ENCODE measurements around the gene RTN4R. TPM values are rescaled to one million over a fixed set of nuclear protein-coding genes. Genes with fewer than 3 reads are reported as not detected.
A peak's percentile ranks its signal among the peaks of the same experiment; 100 is the strongest.
"Not testable (repeated sequence)": the region's sequence is repeated elsewhere in the genome, so short reads cannot be mapped to it uniquely, and the experiment has no call there.

The RTN4R gene
- total RNA-seq, 2 experiments from 2014 or later = 2.3 to 3.1 TPM

DNA sequence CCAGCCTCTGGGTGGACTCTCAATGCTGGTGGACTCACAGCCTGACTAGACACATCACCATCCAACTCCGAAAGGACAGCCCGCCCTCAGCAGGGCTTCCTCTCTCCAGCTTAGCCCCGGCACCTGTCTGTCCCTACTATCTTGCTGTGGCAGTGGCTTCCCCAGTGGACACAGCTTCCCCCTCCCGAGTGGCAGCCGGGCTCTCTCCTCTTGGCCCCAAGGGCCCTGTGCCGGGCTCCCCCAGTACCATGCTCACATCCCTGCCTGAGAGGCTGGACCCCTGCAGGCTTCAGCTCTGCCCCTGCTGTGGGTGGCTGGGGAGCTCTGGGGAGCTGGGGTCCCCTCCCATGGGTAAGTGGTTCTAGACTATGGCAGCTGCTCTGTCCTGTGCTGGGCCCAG lies 42.7 kb upstream of the RTN4R start:
- DNase-seq; H3K27me3 Mint-ChIP-seq; H3K4me1 Mint-ChIP-seq; H3K4me3 Mint-ChIP-seq; H3K36me3 Mint-ChIP-seq (ENCODE audit: low read depth); H3K27ac Mint-ChIP-seq; CTCF ChIA-PET; H3K9me3 Mint-ChIP-seq: not testable (repeated sequence)
- POLR2A ChIA-PET = interaction anchor here (0.6 kb wide), 1 partner anchor 199 kb away, joined by 3 read pairs; no protein-coding TSS in a partner anchor

DNA sequence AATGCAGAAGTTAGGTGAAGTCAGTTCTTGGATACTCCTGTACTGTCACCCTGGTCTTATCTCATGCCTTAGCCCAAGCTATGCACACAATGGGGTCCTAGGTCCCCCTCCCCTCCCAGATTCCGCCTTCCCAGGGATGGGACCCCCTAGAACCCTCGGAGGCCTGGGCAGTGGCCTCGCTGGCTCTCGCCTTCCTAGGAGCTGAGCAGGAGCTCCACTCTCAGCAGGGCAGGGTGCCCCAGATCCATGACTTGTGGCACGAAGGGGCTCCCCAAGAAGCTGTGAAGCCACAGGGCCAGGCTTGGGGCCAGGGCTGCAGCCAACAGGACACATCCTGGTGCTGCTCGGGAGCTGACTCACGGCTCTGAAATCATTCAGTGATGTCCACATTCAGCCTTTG lies 42.1 kb upstream of the RTN4R start:
- not testable (repeated sequence) for H3K4me1 Mint-ChIP-seq

DNA sequence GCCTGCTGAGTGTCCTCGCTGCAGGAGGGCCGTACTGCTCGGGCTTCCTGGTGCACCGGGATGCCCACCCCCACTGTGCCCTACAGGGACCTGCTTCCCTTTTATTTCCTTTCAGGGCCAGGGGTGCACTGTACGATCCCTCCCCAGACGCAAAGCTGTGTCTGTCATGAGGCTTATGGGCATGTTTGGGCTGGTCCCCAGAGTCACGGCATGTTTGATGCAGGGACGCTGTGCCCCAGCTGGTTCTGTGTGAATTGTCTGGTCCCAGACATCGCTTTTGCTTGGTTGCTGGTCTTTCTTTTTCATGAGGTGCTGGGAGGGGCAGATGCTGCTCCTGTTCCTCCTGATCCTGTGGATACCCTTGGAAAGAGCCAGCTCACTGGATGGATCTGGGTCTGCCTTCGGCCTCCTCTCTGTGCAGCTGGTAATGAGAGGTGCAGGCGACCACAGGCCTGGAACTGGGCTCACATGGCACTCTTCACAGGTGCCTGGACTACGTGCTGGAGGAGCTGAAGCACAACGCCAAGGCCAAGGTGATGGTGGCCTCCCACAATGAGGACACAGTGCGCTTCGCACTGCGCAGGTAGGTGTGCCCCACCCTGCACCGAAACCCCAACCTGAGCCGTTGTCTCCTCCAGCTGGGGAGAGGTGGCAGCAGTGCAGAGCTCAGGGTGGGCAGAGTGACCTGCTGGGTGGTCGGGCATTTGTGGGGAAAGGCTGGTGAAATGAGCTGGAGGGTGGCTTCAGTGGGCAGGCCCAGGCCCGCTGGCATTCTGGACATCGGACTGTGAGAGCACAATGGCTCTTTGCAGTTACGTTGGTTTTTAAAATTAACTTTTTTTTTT lies 40.9 kb upstream of the RTN4R start:
- DNase-seq; CTCF ChIA-PET; H3K4me3 Mint-ChIP-seq; H3K27me3 Mint-ChIP-seq; H3K4me1 Mint-ChIP-seq; H3K27ac Mint-ChIP-seq; H3K9me3 Mint-ChIP-seq; H3K36me3 Mint-ChIP-seq (ENCODE audit: low read depth); POLR2A ChIA-PET: not testable (repeated sequence)

More for the DNA sequence above, 42.1 kb upstream of the RTN4R start:
- H3K27me3 Mint-ChIP-seq; DNase-seq; H3K4me3 Mint-ChIP-seq; H3K27ac Mint-ChIP-seq; H3K9me3 Mint-ChIP-seq; H3K36me3 Mint-ChIP-seq (ENCODE audit: low read depth); CTCF ChIA-PET: not testable (repeated sequence)
- POLR2A ChIA-PET = interaction anchor here (0.6 kb wide), 1 partner anchor 199 kb away, joined by 3 read pairs; no protein-coding TSS in a partner anchor

DNA sequence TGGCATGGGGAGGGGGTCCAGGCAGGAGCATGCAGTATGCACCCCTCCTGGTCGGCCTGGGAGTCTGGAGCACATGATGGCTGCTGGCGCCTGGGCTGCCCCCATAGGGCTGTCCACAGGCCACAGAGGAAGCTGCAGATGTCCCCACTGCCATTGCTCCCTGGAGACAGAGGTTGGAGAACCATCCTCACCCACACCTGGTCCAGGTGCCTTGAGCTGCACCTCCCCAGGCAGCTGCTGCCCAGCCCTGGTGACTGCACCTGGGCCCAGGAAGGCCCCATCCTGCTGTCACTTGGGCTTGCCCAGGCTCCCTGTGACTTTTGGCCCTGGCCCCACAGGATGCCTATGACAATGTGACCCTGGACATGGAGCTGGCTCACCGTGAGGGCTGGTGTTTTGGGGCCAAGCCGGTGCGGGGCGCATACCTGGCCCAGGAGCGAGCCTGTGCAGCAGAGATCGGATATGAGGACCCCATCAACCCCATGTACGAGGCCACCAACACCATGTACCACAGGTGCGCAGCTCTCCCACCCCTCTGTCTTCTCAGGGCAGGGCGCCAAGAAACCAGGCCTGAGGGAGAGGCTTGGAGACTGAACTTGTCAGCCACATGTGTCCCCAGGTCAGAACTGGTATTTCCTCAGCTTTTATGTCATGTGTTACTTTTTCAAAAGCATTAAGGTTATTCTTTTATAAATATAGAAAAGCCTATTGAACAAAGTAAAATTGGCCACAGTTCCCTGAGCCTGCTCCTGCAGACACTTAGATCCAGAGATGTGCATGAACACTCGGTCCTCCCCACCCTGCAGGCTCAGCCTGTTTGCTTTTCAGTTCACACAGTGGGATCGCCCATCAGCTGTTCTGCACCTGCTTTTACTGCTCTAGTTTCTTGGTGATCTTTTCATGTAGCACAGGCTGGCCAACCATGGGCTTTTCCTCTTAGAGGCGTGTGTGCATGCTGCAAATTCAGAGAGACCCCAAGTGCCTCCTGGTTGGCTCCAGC lies 39.6 kb upstream of the RTN4R start:
- H3K4me1 Mint-ChIP-seq; H3K4me3 Mint-ChIP-seq; POLR2A ChIA-PET; CTCF ChIA-PET; H3K27me3 Mint-ChIP-seq; DNase-seq; H3K9me3 Mint-ChIP-seq; H3K36me3 Mint-ChIP-seq (ENCODE audit: low read depth); H3K27ac Mint-ChIP-seq: not testable (repeated sequence)

DNA sequence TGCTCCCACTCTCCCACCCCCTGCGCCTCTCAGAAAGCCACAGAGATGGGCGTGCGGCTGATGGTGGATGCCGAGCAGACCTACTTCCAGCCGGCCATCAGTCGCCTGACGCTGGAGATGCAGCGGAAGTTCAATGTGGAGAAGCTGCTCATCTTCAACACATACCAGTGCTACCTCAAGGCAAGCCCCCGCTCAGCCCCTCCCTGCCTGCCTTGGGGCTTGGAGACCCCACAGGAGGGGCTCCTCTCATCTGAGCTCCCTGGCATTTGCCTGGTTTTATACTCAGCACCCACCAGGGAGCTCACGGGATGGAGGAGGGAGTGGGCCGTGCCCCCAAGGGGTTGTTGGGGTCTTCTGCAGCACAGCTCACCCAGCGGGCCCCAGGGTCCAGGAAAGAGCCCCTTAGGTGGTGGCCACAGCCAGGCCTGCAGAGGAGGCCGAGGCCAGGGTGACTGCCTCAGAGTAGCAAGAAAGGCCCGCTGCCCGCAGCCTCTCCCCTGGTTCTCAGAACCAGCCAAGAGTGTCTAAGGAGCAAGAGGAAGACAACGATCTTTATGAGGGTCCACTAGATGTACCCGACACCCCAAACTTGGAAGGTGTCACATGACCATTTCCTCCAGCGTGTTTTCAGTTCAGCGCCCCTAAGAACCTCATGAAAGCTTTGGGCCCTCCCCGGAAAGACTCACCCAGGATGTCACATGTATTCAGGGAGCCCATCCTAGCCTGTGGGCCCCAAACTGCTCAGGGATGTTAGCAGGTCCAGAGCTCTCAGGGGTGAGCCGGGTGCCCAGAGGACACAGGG lies 38.7 kb upstream of the RTN4R start:
- H3K9me3 Mint-ChIP-seq; H3K36me3 Mint-ChIP-seq (ENCODE audit: low read depth); POLR2A ChIA-PET; DNase-seq; H3K27ac Mint-ChIP-seq; H3K4me3 Mint-ChIP-seq; H3K27me3 Mint-ChIP-seq; H3K4me1 Mint-ChIP-seq; CTCF ChIA-PET: not testable (repeated sequence)

DNA sequence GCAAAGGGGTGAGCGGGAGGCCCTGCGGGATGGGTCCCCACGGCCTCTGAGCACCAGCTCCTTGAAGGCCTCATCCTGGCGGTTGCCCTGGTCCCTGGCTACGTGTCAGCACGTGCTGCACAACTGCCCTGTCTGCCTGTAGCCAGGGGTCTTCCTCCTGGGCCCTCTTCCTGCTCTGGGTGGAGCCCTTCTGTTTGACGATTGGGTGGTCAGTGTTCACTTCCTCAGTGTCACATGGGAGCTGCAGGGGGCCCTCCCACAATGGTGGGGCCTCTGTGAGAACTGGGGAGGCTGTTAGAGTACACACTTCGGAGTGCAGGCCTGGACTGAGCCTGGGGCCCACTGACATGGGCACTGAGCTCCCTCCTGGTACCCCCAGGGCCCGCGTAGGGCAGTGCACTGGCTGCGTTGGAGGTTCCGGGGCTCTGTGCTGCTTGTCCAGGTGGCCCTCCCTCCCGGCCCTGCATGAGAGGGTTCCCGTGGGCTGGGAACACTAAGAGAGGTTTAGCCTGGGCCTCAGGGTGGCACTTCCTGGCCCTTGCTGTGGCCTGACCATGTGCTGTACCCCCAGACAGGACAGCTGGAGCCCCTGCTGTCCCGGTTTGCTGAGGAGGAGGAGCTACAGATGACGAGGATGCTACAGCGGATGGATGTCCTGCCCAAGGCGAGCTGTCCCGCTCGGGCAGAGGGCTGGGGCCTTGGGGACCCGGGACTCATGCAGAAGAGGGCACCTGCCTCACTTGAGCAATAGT lies 38.0 kb upstream of the RTN4R start:
- no peak overlapping the region for H3K4me3 Mint-ChIP-seq
- no peaks in the 10 kb centered on the region for H3K9me3 Mint-ChIP-seq
- peaks cover 2% of the 10 kb centered on the region for H3K4me1 Mint-ChIP-seq
- no peak for DNase-seq
- ChIA-PET CTCF (no interaction called here), POLR2A (no interaction called here)
- peaks cover 10% of the 10 kb centered on the region for H3K27me3 Mint-ChIP-seq
- no peaks in the 10 kb centered on the region for H3K36me3 Mint-ChIP-seq (ENCODE audit: low read depth)
- H3K27ac Mint-ChIP-seq = no peak overlapping the region

DNA sequence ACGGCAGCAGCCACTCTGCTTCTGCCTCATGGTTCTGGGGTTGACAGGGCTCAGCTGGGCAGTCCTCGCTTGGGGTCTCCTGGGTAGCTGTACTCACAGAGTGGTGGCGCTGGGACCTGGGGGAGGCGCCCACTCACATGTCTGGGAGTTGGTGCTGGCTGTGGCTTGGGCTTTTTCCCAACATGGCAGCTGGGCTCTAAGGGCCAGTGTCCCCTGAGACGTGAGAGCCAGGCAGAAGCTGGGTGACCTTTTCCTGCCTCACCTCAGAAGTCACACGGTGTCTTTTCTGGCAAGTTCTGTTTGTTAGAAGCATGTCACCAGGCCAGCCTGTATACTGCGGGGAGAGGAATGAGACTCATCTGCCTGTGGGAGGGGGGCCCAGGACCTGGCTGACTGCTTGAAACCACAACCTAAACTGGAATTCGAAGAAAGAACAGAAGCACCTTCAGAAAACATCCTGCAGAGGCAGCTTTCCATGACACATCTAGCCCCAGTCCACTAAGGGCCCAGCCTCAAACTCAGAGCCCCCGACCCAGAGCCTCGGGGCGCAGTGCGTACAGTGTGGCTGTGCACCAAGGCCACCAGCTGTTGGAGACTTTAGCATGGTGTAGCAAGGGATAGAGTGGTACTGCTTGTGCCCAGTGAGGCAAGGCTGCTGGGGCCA lies 37.2 kb upstream of the RTN4R start:
- CTCF ChIA-PET, POLR2A ChIA-PET: not testable (repeated sequence)

DNA sequence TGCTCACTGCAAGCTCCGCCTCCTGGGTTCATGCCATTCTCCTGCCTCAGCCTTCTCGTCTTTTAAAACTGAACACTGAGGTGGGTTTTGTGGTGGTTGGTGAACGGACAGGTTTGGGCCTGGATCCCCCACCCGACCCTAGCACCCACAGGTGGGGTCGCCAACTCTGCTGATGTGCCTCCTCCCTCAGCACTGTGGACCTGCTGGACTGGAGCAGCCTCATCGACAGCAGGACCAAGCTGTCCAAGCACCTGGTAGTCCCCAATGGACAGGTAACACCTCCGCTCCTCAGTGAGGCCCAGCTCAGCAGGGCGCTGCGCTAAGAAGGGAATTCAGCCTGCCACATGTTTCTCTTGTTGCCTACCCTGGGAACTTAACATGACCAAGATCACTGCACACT lies 36.5 kb upstream of the RTN4R start:
- ChIA-PET POLR2A (no interaction called here), CTCF (no interaction called here)
- no peaks in the 10 kb centered on the region for H3K9me3 Mint-ChIP-seq
- no peaks in the 10 kb centered on the region for H3K36me3 Mint-ChIP-seq (ENCODE audit: low read depth)
- peaks cover 16% of the 10 kb centered on the region for H3K27me3 Mint-ChIP-seq
- H3K4me3 Mint-ChIP-seq = no peak overlapping the region
- H3K4me1 Mint-ChIP-seq = peaks cover 4% of the 10 kb centered on the region
- H3K27ac Mint-ChIP-seq = no peak overlapping the region
- no peak for DNase-seq

More for the DNA sequence above, 37.2 kb upstream of the RTN4R start:
- not testable (repeated sequence) for DNase-seq; H3K4me1 Mint-ChIP-seq; H3K36me3 Mint-ChIP-seq (ENCODE audit: low read depth); H3K9me3 Mint-ChIP-seq; H3K27ac Mint-ChIP-seq; H3K4me3 Mint-ChIP-seq
- H3K27me3 Mint-ChIP-seq = peaks cover 16% of the 10 kb centered on the region

DNA sequence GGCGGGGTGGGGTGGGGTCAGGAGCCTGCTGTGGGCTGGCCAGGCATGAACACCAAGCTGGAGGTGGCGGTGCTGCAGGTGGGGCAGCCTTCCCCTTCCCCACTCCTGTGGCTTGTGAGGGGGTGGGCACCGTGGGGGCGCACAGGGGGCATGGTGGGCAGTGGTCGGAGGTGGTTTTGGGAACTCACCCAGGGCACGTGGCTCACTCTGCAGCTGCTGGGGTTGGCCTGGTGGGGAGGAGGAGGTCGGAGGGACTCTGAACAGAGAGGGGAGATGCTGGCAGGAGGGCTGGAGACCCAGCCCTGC lies 35.1 kb upstream of the RTN4R start:
- H3K27ac Mint-ChIP-seq; H3K4me1 Mint-ChIP-seq; H3K36me3 Mint-ChIP-seq (ENCODE audit: low read depth); CTCF ChIA-PET; H3K9me3 Mint-ChIP-seq; POLR2A ChIA-PET; DNase-seq; H3K4me3 Mint-ChIP-seq: not testable (repeated sequence)
- peaks cover 16% of the 10 kb centered on the region for H3K27me3 Mint-ChIP-seq

DNA sequence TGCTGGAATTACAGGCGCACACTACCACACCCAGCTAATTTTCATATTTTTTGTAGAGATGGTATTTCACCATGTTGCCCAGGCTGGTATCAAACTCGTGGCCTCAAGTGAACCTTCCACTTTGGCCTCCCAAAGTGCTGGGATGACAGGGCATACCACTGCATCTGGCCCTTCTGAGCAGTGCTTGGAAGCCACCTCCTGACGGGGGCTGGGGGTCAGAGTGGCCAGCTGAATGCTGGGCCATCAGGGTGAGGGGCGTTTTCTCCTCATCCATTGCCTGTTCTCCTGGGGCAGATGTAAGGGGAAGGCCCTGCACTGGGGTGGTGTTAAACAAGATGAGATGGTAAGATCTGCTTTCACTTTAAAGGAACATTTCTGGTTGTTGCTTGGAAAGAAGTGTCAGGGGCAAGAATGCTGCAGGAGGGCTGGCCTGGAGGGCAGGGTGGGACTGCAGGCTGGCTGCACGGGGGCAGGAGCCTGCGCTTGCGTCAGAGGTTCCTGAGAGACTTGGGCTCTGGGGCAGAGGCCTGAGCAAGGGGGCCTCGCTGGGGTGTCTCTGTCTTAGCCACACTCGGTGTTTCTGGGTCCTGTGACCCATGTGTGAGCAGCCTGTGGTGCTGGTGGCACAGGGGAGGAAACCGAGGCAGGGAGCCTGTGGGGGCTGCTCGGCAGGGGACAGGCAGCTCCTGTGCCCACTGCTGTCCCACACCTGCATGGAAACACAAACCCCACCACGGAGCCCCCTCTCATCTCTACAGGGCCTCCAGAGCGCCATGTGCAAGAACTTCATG lies 34.5 kb upstream of the RTN4R start:
- Mint-ChIP-seq H3K4me3 (no peak overlapping the region), H3K36me3 (ENCODE audit: low read depth) (no peaks in the 10 kb centered on the region), H3K4me1 (peaks cover 8% of the 10 kb centered on the region), H3K27me3 (peaks cover 19% of the 10 kb centered on the region), H3K9me3 (no peaks in the 10 kb centered on the region), H3K27ac (no peak overlapping the region)
- no peak for DNase-seq
- POLR2A ChIA-PET = no interaction called here
- CTCF ChIA-PET = no interaction called here

DNA sequence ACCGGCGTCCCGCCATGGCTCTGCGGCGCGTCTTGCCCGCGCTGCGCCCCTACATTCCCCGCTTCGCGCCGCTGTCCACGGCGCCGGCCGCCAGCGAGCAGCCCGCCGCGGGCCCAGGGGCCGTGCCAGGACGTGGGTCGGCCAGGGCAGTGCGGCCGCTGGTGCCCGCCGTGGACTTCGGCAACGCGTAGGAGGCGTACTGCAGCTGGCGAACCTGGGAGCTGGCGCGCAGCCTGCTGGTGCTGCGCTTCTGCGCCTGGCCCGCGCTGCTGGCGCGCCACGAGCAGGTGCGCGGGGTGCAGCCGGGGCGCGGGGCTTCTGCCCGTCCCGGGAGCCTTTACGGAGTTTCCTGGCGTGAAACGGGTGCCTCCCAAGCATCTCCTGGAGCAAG lies 31.6 kb upstream of the RTN4R start:
- DNase-seq = no peak
- Mint-ChIP-seq H3K4me3 (peak overlapping the region; percentile 43), H3K36me3 (ENCODE audit: low read depth) (no peaks in the 10 kb centered on the region), H3K27ac (no peak overlapping the region), H3K27me3 (peaks cover 19% of the 10 kb centered on the region), H3K9me3 (no peaks in the 10 kb centered on the region), H3K4me1 (peaks cover 6% of the 10 kb centered on the region)
- ChIA-PET CTCF (interaction anchor here (1.3 kb wide), 1 partner anchor 20 kb away, joined by 4 read pairs; the partner anchor contains the start of gene DGCR6L), POLR2A (no interaction called here)

Measured in activated CD4-positive, alpha-beta memory T cell treated with anti-CD3 and anti-CD28 coated beads, Interleukin-2, amount 10 ng/mL, durations not matched to agents 7 days and 5 days (primary cell).